AG04450 (cell line): ENCODE measurements around the gene NMU. TPM values are rescaled to one million over a fixed set of nuclear protein-coding genes. Genes with fewer than 3 reads are reported as not detected.
"Not testable (repeated sequence)": the region's sequence is repeated elsewhere in the genome, so short reads cannot be mapped to it uniquely, and the experiment has no call there.

Experiments
- CTCF ChIA-PET: fragments of 300-600, 350-600 bp; formaldehyde crosslinking; extraction: SDS; loops from one replicate; lab custom pipeline; 2022; ENCODE audit warnings: antibody characterized with exemption, inconsistent platforms; lab: Charles Lee
- POLR2A ChIA-PET: fragments of 350-600 bp; formaldehyde crosslinking; extraction: SDS; loops from one replicate; lab custom pipeline; 2021; ENCODE audit warnings: antibody characterized with exemption, inconsistent platforms; lab: Yijun Ruan, JAX
- DNase-seq: peaks from one replicate; pipeline ENCODE4 v3.0.0-alpha.2; 2011; ENCODE audit warnings: low read depth, low spot score
- H3K27ac ChIP-seq: one replicate; pipeline ENCODE4 v1.5.1; 2012; ENCODE audit warnings: low read depth, low read length, control low read depth
- H3K27me3 ChIP-seq: one replicate; pipeline ENCODE4 v1.6.0; 2012; ENCODE audit warnings: low read length; ENCODE audit not compliant: control insufficient read depth, insufficient read depth
- H3K4me3 ChIP-seq: 2 replicates; pipeline ENCODE4 v1.5.1; 2011; ENCODE audit warnings: mild to moderate bottlenecking, low read depth, low read length, control low read depth
- H3K9me3 ChIP-seq: 2 replicates; pipeline ENCODE4 v1.5.1; 2012; ENCODE audit warnings: low read length; ENCODE audit not compliant: control insufficient read depth, insufficient read depth
- CTCF ChIP-seq: IDR thresholded peaks from 2 replicates; pipeline ENCODE4 v1.5.1; 2011; ENCODE audit warnings: low read depth, low read length, control low read depth, inconsistent platforms
- polyA plus RNA-seq: library from polyadenylated mRNA; depleted of rRNA; stranded (reverse); fragments of >200 nt; gene quantifications from 2 replicates; pipeline ENCODE4 v1.2.3, GENCODE V29; 2011

Gene NMU
- polyA plus RNA-seq, 1 experiment = not detected

- no peaks in the 10 kb centered on the region for H3K27me3 ChIP-seq
- CTCF ChIA-PET = interaction anchor here (0.6 to 3.8 kb wide), 22 partner anchors 8 to 583 kb away, joined by 3 to 53 read pairs (median 4); partner anchors contain the start of gene SRD5A3
- no peak overlapping the region for H3K4me3 ChIP-seq
- H3K27ac ChIP-seq = no peak overlapping the region
- H3K9me3 ChIP-seq = no peaks in the 10 kb centered on the region
- no peak for DNase-seq
- POLR2A ChIA-PET = interaction anchor here (0.9 kb wide), 1 partner anchor 9 kb away, joined by 3 read pairs; no protein-coding TSS in a partner anchor
- TF ChIP-seq CTCF = peak; percentile 62
Observed at GRCh38 chr4:55554453-55555030, 81.6 kb downstream of the NMU start.

- no peaks in the 10 kb centered on the region for H3K9me3 ChIP-seq
- H3K27me3 ChIP-seq = no peaks in the 10 kb centered on the region
- H3K4me3 ChIP-seq = no peak overlapping the region
- no peak for TF ChIP-seq CTCF
- no peak for DNase-seq
- no peak overlapping the region for H3K27ac ChIP-seq
- ChIA-PET CTCF (interaction anchor here (0.6 to 3.8 kb wide), 8 partner anchors 9 to 582 kb away, joined by 3 to 53 read pairs (median 8); partner anchors contain the start of gene SRD5A3), POLR2A (no interaction called here)
Observed at GRCh38 chr4:55553441-55554201, 82.5 kb downstream of the NMU start.

GRCh38 chr4:55551964-55552363, 84.1 kb downstream of the NMU start:
- H3K27me3 ChIP-seq, H3K27ac ChIP-seq, H3K4me3 ChIP-seq, POLR2A ChIA-PET, H3K9me3 ChIP-seq, DNase-seq: not testable (repeated sequence)
- CTCF ChIA-PET = interaction anchor here (1.2 to 3.8 kb wide), 3 partner anchors 107 to 239 kb away, joined by 4 to 53 read pairs (median 10); partner anchors contain the start of gene SRD5A3

GRCh38 chr4:55549888-55550287, 86.2 kb downstream of the NMU start:
- Histone ChIP-seq H3K9me3 (peaks cover 4% of the 10 kb centered on the region; the same call in 1 of the 2 replicates), H3K4me3 (no peak overlapping the region), H3K27ac (no peak overlapping the region), H3K27me3 (no peaks in the 10 kb centered on the region)
- DNase-seq = peak; percentile 50
- TF ChIP-seq CTCF = no peak
- POLR2A ChIA-PET = interaction anchor here (0.6 kb wide), 1 partner anchor 206 kb away, joined by 7 read pairs; no protein-coding TSS in a partner anchor
- CTCF ChIA-PET = interaction anchor here (0.9 to 2.2 kb wide), 6 partner anchors 203 to 579 kb away, joined by 3 to 10 read pairs (median 4); partner anchors contain the start of genes CEP135 and SRD5A3

GRCh38 chr4:55547918-55548317, 88.2 kb downstream of the NMU start:
- no peaks in the 10 kb centered on the region for H3K27me3 ChIP-seq
- no peak for DNase-seq
- ChIA-PET POLR2A (no interaction called here), CTCF (no interaction called here)
- TF ChIP-seq CTCF = no peak
- H3K4me3 ChIP-seq = peak overlapping the region; percentile 82
- H3K9me3 ChIP-seq = peaks cover 4% of the 10 kb centered on the region; the same call in 1 of the 2 replicates
- H3K27ac ChIP-seq = no peak overlapping the region
